IPS DF 19.7 (cell line): ENCODE measurements around the gene TMEM9.

ENCODE experiments used
- DNase-seq: peaks from one replicate; pipeline ENCODE4 v3.0.0-alpha.2; 2013; ENCODE audit warnings: low read depth, low spot score

The TMEM9 gene

DNA sequence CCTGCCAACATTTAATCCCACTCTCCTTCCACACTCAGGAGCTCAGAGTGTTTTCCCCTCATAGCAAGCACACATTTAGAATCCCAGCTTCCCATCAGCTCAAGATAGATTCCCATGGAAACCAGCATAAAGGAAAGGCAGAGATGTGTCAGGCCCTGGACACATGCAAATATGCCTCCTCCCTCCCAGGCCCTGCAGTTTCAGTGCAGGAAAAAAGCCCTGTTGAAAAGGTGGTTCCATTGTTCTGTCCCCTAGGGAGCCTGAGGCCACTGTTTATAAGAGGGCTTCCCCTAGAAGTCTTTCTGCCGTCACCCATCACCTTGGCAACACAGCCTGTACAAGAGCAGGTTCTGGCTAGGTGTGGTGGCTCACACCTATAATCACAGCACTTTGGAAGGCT is 45.7 kb downstream of the TMEM9 start:
- no peak for DNase-seq

DNA sequence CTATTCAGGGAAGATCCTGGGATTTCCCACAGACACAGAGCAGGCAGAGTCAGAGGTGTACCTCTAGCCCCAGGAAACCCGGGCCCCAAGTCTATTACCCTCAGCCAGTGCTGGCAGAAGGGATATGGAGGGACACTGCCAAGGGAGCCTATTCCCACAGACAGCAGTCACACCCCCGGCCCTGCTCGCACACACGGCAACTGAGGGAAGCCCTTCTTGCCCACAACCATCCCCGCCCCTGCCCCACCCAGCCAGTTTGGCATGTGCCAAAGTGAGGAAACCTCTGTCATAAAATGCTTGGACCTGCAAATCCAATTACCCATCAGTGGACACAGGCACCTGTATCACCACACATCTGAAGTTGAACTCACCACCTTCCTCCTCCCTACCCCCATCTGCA is 48.6 kb downstream of the TMEM9 start:
- DNase-seq: no peak

DNA sequence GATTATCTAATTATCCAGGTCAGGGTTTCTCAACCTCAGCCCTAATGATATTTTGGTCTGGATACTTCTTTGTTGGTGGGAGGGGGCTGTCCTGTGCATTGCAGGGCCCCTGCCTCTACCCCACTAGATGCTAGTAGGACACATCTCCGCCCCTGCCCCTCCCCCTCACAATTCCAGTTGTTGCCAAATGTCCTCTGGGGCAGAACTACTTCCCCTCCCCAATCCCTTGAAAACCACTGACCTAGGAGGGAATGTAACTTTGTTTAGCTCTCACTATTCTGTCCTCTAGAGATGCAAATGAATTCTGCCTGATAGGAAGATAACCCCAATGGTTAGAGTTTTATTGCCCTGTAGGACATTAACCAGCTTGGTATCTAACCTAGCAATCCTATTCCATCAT is 50.1 kb downstream of the TMEM9 start:
- DNase-seq: no peak

DNA sequence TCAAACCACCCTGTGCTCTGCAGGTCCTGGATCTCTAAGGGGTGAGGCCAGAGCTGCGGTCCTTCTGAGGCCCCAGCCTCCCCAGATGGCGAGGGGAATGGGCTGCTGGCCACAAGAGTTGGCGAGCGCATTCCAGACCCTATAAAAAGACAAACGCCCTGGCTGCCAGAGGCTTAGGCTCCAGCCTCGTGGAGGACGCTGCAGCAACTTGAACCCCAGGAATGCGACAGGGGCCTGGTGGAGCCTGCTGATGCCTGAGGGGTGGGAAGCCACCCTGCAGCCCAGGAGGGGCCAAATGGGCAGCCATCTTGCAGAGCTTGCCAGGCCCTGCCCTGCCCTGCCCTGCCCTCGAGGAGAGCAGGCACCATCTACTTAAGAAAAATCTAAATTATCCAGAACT is 50.6 kb downstream of the TMEM9 start:
- DNase-seq: no peak

DNA sequence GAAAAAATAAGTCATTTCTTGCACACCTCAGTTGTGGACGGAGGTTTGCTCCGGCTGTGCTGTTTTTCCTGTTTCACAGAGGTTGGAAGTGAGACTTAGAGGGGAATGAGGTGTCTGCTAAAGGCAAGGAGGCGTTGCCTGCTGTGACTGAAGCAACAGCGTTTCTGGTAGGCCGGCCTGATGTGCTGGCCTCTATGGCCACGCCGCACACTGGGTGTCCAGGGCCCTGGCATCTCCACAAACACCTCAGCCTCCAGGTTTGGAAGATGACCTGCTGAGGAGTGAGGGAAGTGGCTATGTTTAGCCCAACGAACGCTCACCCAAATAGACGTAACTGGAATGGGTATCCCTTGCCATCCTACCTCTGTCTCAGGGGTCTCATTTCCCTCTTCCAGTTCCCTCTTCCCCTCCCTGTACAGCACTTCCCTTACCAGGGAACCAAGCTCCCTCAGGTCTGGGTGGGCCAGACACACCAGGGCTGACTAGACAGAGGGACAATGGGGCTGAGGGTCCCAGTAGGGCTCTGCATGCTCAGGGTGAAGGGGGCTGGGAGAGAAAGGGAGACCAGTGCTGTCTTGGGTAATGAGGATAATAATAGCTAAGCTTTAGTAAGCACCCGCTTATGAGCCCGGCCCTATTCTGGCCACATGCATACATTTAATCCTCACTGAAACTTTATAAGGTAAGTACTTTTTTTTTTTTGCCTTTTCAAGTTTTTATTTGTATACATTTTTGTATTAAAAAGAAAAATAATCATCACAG is 53.9 kb downstream of the TMEM9 start:
- no peak for DNase-seq

DNA sequence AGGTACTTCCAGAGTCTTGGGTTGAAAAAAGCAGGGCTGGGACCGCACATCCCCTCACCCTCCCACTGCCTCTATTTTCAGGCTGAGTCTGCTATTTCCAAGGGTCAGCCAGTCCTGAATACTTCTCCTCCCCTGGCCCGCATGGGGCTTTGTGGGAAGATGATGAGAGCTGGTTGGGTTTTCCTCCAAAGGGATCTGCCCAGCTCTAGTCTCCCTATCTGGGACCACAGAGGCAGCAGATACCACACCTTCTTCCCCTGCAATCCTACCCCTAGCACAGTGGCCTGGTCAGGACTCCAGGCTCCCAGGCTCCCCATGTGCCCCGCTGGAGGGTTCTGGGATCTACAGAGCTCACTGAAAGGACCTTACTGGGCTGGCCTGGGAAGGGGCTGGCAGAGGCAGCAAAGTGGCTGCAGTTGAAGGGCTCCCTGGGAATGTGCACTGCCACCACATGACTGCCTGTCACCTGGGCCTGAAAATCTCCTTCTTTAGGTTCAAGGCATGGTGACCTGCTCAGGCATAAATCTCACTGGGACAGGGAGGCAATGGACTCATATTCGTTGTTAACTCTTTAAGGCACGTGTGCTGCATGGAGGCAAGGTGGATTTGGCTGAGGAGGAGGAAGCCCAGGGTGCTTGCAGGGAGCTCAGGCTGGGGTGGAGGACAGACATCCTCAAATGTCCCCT is 55.1 kb downstream of the TMEM9 start:
- DNase-seq: no peak

DNA sequence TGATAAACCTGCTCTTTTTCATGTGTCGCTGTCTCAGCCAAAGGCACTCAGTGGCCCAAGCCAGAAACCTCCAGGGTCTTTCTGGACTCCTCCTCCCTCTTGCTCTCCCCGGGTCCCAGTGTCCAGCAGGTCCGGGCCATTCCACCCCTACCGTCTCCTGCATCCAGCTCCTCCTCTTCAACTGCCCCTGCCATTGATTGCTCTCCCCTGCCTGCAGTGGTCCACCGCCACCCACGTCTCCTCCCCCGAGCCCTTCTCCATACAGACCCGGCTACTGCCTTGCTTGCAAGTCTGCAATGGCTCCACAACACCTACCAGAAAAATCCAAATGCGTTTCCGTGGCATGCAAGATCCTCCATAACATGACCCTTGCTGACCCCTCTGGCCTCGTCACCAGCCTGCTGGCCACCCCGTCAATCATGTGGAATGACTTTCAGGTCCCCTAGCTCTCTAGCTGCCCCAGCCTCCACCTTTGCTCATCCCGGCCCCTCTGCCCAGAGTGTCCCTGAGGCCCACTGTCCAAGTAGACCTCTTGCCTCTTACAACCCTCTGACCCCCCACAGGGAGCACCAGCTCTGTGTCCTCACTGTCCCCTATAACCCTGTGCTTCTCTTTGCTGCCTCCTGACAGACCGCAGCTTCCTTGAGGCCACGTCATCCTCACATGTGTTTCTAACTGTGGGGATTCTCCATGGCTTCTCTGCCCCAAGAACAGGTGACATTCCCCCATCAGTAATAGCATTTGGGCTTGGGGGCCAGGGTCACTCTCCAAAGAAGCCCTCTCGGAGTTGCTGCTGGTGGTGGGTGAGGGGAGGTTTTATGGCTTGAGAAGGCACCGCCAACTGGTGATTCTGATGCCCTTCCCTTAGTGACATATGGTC is 57.1 kb downstream of the TMEM9 start:
- no peak for DNase-seq

DNA sequence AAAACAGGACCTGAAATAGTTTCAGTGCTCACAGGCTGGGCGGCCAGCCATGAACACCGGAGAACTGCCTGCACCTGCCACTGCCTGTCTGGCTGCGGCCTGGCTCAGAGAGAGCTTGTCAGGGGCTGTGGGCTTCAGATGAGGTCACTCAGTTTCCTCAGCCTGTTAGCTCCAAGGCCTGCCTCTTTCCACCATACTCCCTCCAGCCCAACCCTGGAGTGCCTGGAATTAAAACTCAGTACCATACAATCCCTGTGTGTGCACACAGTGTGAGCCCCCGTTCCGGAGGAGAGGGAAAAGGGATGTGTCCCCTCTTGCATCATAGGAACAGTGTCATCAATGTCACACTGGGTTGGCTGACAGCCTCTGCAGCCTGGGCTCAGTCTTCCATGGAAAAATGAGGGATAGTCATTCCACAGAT is 58.2 kb downstream of the TMEM9 start:
- DNase-seq: no peak

DNA sequence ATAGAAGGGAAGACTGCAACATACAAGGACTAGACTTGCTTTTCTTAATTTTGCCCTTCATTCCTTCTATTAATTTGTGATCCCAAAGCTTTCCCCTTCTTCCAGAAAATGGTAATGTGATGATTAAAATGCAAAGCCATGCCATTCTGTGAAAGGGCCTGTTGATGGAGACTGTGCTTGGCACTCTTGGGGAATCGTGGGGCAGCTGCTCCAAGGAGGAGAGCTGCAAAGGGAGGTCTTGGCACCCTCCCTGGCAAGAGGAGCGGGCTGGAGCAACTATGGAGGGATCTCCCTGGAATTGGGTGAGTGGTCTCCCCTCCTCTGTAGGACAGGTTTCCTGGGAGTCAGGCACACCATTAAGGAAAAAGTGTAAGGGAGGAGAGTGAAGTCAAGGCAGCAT is 58.7 kb downstream of the TMEM9 start:
- DNase-seq: no peak

DNA sequence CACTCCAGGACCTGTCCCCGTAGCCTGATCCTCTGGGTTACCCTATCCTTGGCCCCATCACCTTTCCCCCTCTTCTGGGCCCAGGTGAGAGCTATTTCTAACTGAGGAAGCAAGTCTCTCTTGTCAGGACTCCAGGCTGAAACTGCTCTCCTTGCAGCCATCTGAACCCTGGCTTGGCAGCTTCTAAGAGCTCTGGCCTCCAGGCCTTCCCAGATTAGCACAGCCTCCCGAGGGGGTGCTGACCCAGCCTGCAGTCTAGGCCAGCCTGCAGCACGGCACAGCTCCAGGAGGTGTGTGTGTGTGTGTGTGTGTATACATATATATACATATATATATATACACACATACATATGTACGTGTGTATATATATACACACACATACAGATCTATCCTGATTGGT is 59.4 kb downstream of the TMEM9 start:
- no peak for DNase-seq

DNA sequence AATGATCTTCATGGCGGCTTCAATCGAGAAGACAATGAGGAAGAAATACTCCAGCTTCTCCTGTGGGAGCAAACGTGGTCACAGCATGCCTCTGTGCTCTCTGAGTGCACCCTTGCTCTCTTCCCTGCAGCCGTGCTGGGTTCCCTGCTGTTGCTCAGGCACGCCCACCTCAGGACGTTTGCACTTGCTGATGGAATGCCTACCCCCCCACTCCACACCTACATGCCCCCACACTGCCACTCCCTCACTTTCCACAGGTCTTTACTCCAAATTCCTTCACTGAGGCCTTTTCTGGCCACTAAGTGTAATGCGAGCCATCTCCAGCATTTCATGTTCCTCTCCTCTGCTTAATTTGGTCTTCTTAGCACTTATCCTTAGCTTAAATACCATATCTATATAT is 60.3 kb downstream of the TMEM9 start:
- no peak for DNase-seq

DNA sequence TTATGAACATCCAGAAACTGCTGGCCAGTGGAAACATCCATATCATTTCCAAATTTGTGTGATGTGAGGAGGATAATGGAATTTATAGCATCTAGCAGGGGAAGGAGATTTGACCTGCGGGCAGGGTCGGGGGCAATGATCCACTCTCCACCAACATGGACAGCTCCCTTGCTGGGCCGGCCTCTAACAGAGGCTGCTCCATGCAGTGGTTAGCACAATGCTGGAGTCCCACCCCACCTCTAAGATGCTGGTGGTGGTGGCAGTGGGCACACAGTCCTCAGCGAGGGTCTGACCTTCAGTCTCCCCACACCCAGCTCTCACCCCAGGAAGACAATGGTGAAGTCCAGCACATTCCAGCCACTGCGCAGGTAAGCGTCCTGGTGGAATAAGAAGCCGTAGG is 60.7 kb downstream of the TMEM9 start:
- no peak for DNase-seq

DNA sequence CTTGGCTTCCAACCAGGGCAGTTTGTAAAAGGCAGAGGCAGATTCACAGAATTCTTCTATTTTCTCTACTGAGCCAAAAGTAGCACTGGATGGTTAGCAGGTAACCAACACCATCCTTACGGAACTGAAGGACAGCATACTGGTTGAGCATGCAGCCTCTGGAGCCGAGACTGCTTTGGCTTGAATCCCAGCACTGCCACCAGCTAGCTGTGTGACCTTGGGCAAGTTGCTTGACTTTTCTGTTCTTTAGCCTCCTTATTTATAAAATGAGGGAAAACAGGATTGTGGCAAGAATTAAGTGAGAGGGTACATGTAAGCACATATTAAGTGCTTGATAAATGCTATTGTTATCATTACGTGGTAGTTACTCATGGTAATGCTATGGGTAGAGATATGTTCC is 61.5 kb downstream of the TMEM9 start:
- no peak for DNase-seq

DNA sequence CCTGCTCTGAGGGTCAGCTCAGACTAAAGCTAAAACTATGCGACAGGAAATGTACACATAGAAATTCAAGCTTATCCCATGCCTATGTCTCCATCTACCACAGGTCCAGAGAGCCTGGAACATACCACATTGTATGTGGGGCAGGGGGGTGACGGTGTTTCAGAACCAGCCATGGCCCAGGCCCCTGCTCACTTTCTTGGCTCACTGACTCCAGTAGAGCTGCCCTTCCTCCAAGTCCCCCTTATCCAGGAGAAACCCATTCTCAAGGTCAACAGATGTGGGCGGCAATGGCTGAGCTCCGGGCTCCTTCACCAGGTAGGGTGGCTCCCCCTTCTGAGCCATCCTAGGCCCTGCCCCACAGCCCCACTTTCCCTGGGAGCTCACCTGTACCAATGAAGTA is 63.0 kb downstream of the TMEM9 start:
- DNase-seq: no peak

DNA sequence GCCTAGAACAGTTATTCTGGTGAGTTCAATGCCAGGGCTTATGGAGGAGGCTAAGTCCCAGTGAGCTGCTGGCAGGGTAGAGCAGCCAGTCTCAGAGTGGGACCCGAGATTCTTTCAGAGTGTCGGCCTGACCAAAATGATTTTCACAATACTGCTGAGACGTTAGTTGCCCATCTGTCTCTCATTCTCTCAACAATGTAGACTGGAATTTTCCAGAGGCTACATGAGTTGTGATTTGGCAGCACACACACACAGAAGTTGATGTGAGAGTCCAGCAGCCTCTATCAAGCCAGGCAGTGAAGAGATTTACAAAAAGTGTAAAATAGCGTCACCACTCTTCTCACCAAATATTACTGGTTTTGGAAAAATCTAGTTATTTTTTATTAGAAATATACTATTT is 63.7 kb downstream of the TMEM9 start:
- no peak for DNase-seq

DNA sequence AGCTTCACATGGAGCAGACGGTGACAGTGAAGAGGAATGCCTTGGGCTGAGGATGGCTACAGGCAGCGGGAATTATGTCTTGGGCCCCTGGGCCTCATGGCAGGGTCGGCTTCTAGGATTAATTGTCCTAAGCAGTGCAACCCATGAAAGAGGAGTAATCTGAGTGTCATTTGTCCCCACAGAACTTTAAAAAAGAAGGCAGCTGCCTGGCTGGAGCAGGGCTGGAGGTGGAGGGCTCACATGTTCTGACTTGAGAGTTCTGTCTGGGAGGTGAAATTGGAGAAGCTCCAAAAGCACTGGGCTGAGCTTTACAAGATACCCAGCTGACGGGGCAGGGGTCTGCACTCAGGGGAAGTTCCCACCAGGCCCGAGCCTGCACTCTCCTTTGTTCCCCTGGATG is 64.7 kb downstream of the TMEM9 start:
- no peak for DNase-seq

DNA sequence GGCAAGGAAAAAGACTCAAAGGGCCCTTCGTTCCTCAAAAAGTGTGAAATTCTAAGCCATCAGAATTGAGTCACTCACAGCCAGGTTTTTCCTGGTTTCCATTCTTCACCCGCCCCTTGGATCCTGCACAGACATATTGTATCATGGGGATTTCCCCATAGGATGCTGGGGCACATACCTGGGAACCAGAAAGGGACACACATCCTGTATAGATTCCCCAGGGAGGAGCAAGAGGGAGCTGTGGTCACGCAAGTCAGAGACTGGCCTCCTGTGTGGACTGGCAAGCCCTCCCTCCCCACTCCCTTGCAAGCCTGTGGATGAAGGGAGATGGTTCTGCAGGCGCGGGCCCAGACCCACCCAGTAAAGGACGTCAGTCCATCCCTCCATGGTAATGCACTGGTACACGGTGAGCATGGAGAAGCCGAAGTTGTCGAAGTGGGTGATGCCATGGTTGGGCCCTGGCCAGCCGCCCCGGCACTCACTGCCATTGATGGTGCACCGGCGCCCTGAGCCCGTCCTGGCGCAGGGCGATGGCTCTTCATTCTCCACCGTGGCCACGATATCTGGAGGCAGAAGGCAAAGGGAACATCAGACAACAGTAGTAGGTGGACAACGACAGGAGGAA is 65.3 kb downstream of the TMEM9 start:
- no peak for DNase-seq

DNA sequence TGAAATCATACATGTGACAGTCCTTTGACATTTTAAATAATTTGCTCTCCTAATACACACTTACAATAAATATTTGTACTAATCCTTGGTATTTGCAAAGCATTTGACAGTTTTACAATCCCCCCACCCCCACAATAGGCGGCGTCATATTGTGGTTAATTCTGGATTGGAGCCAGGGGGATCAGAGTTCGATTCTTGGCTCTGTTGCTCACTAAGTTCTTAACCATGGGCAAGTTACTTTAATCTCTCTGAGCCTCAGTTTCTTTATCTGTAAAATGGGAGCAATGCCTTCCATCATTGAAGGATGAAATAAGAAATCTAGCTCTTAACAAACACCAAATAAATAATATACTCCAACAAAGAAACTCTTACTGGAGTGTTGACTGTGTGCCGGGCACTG is 65.9 kb downstream of the TMEM9 start:
- no peak for DNase-seq

DNA sequence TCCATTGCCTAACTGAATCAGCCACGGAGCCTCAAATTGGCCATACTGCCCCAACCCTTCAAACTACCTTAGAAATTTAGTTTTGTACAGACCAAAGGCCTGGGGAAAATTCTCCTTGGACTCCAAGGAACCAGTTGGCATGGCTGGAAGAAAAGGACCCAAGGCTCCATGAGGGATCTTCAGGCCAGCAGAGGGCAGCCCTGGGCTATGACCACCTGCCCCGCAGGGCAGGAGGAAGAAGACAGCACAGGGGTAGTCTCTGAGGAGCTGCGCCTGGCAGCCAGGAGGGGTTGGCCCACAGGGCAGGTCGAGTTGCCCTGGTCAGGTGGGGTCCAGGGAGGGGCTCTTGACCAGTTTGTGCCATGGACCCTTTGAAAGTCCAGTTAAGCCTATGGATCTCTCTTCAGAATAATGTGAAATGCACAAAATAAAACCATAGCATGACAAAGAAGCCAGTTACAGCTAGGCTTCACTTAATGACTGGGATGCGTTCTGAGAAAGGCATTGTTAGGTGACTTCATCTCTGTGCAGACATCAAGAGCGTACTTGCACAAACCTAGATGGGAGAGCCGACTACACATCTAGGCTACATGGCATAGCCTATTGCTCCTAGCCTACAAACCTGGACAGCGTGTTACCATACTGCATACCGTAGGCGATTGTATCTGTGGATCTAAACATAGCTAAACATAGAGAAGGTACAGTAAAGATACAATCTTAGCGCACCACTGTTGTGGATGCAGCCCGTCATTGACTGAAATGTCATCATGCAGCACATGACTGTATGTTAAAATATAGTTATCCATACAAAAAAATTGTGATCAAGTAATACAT is 68.2 kb downstream of the TMEM9 start:
- no peak for DNase-seq
